NCI-H2227 (cell line): ENCODE data around the gene SRSF5.
"Not testable (repeated sequence)": the region's sequence is repeated elsewhere in the genome, so short reads cannot be mapped to it uniquely, and the experiment has no call there.

Experiments
- DNase-seq: peaks from one replicate; lab custom pipeline; 2025; ENCODE audit not compliant: unreplicated experiment; lab: John Stamatoyannopoulos, UW

The SRSF5 gene

DNA sequence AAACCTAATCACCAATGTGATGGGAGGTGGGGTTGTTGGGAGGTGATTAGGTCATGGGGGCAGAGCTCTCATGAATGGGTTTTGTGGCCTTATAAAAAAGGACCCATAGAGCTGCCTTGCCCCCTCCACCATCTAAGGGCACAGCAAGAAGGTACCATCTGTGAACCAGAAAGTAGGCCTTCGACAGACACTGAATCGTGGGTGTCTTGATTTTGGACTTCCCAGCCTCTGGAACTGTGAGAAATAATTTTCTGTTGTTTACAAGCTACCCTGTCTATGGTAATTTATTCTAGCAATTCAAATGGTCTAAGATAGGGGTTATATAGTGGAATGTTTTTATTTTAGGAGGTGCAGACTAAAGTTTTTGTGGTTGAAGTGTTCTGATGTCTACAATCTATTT lies 38.0 kb downstream of the SRSF5 start:
- no peak for DNase-seq

DNA sequence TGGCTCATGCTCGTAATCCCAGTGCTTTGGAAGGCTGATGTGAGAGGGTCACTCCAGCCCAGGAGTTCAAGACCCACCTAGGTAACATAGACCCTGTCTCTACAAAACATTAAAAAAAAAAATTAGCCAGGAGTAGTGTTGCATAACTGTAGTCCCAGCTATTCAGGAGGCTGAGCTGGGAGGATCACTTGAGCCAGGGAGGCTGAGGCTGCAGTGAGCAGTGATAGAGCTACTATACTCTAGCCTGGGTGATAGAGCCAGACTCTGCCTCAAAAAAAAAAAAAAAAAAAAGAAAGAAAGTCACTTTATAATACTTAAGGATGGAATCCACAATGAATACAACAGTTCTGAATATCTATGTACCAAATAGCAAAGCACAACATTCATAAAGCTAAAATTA lies 40.2 kb downstream of the SRSF5 start:
- no peak for DNase-seq

DNA sequence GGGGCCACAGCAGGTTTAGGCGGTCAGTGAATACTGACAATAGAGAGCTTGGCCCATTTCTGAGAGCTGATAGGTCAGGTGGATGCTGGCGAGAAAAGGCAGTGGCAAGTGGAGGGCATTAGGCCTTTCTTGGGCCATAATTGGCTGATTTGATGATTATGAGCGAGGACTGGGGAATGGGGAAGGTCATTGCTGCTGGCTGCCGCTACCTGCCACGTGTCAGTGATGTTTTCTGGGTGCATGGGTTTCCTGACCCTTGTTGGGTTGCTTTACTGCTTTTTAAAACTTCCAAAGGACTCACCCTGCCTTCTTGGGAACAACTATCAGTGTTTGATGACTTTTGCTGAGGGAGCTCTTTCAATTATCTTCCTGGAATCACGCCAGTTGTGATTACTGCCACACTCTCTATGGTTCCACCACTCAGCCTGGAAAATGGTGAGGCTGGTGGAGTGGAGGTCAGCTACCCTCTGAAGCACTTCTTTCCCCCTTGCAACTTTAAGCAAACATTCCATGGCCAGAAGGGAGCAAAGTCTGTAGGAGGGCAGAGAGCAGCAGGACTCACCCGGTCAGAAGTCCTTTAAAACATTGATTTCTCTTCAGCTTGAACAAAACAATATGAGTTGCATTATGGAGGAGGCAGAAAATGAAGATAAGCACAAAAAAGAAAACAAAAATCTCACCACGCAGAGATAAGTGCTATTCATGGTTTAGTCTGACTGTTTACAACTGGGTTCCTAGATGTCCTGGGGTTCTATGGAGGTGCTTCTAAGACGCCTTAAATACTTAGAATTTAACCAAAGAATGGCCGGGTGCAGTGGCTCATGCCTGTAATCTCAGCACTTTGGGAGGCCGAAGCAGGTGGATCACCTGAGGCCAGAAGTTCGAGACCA lies 42.2 kb downstream of the SRSF5 start:
- DNase-seq: peak; percentile 20

DNA sequence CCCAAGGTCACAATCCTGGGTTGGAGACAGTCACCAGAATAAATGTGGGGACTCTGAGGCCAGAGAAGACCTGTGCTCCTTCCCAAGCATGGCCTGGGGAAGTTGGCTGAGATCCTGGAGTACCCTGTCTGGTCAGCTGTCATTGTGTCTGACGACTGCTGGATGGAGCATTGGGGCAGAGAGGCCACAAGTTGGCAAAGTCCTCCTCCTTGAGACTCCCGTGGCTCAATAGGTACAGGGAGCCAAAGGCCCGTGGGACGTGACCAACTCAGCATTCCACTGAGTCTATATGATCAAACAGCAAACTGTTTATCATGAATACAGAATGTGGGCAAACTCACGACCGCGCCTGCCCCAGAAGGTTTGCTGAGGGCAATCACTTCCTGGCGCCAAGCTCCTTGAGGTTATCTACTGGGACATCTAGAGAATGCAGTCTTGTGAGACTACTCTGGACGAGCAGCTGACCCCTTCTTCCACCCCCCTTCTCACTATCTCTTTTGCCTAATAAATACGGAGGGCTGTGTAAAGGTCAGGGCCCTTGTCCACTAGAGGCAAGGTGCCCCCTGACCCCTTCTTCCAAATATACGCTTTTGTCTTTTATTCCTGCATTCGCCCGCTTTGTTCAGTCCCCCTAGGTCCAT lies 44.4 kb downstream of the SRSF5 start:
- no peak for DNase-seq

DNA sequence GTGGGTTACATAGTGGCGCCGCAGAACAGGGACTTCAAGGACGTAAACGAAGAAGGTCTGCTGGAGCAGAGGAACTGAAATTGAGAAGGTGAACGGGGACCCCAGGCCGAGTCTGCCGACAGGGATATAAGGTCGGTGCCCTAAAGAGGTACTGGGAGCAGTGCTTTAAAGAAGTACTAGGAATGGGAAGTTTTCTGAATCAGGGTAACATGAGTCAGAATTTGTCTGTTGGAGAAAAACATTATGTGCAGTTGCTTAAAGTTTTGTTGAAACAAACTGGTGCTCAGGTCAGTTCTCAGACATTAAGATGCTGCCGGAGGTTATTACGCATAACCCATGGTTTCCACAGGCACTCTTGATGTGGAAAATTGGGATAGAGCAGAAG lies 44.9 kb downstream of the SRSF5 start:
- no peak for DNase-seq

GRCh38 chr14:69812711-69813110 lies 45.8 kb downstream of the SRSF5 start:
- DNase-seq: peak; percentile 25

DNA sequence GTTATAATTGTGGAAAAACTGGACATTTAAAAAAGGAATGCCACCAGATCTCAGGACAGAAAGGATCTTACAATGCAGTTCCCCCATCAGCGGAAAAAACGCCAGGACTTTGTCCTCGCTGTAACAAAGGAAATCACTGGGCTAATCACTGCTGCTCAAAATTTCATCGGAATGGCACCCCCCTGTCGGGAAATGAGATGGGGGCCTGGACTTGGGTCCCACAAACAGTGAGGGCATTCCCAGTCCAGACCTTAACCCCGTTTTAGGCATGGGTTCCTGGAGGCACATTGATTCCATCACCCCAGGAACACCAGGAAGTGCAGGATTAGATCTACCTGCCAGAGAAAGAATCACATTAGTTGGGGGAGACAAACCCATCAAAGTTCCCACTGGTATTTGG lies 46.4 kb downstream of the SRSF5 start:
- DNase-seq: not testable (repeated sequence)

DNA sequence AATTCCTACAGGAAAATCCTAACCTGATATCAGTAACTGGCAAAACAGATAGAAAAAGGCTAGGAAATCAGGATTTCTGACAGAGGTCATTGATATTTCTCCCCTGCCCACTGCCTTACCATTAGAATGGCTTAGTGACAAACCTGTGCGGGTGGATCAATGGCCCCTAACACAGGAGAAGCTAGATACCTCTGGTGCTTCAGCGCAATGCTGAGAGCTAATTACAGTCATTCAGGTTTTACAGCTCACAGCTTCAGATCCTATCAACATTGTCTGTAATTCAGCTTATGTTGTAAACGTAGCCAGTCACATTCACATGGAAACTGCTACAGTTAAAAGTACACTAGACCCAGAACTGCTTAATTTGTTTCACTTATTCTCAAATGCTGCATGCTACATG lies 47.5 kb downstream of the SRSF5 start:
- DNase-seq: peak; percentile 8

DNA sequence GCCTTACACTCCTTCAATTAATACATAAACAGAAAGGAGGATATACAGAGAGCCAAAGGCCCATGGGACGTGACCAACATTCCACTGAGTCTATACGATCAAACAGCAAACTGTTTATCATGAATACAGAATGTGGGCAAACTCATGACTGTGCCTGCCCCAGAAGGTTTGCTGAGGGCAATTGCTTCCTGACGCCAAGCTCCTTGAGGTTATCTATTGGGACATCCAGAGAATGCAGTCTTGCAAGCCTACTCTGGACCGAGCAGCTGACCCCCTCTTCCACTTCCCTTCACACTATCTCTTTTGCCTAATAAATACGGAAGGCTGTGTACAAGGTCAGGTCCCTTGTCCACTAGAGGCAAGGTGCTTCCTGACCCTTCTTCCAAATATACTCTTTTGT lies 48.6 kb downstream of the SRSF5 start:
- DNase-seq: no peak

- no peak for DNase-seq
These were observed 49.3 kb downstream of the SRSF5 start for GRCh38 chr14:69816216-69816615.

DNA sequence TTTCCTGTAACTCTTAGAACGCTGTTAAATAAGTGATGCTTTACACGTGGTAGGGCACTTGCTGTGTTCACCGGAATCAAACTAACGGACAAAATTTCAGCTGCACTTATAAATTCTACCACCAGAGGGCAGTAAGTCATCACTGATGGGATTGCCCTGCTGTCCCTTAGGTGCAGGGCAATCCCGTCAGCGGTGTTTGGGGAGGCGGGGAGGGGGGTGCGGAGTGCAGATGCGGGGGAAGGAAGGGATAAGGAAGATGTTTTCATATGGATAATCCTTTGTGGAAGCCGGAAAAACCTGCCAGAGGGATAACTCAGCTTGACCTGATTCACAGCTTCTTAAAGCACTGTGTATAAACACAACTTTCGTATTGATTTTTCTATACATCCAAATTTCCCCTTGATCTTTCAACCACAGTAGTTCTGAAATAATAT lies 51.8 kb downstream of the SRSF5 start:
- peak; percentile 90 for DNase-seq

DNA sequence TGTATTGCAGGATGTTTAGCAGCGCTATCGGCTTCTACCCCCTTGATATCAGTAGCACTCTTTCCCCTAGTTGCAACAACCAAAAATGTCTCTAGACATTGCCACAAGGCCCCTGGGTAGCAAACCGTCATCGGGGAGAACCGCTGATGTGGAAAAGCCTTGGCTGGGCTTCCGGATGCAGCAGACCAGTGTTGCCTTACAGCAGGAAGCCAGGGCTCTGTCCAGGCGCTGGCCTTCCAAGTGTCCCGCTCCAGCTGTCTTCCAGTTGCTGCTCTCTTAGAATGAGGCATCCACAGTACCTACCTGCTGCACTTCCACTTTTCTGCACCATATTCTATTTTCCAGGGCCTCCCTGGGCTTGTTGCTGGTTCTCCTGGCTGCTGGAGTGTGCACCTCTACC lies 52.7 kb downstream of the SRSF5 start:
- DNase-seq: no peak

GRCh38 chr14:69820991-69821390 lies 54.0 kb downstream of the SRSF5 start:
- DNase-seq: no peak
